ENCODE data around the gene IGSF11. TPM values are rescaled to one million over a fixed set of nuclear protein-coding genes. Genes with fewer than 3 reads are reported as not detected.

The IGSF11 gene
- total RNA-seq, 1 donor from 2014 or later = 1.3 TPM

GRCh38 chr3:119025171-119025795, 9.4 kb downstream of the IGSF11 start:
- no peak for TF ChIP-seq CTCF (conservative IDR thresholded peaks at IDR 0.05)
- H3K9me3 Mint-ChIP-seq = no peaks in the 10 kb centered on the region
- no peaks in the 10 kb centered on the region for H3K27me3 Mint-ChIP-seq (ENCODE audit: low read depth)
- DNase-seq (ENCODE audit: low read depth, low spot score) = no peak
- no peak overlapping the region for H3K4me3 Mint-ChIP-seq
- H3K4me1 Mint-ChIP-seq = peaks cover 8% of the 10 kb centered on the region
- no peaks in the 10 kb centered on the region for H3K36me3 Mint-ChIP-seq (ENCODE audit: low read depth)
- no peak overlapping the region for H3K27ac Mint-ChIP-seq (ENCODE audit: unreplicated experiment)

- no peak for TF ChIP-seq CTCF (conservative IDR thresholded peaks at IDR 0.05)
- Mint-ChIP-seq H3K4me1 (no peaks in the 10 kb centered on the region), H3K36me3 (ENCODE audit: low read depth) (no peaks in the 10 kb centered on the region), H3K9me3 (no peaks in the 10 kb centered on the region), H3K27ac (ENCODE audit: unreplicated experiment) (no peak overlapping the region), H3K27me3 (ENCODE audit: low read depth) (no peaks in the 10 kb centered on the region), H3K4me3 (no peak overlapping the region)
- no peak for DNase-seq (ENCODE audit: low read depth, low spot score)
Measured at GRCh38 chr3:119019767-119020518, 14.7 kb downstream of the IGSF11 start.

- H3K4me1 Mint-ChIP-seq = no peaks in the 10 kb centered on the region
- H3K27ac Mint-ChIP-seq (ENCODE audit: unreplicated experiment) = no peak overlapping the region
Measured at GRCh38 chr3:119018690-119019463, 15.8 kb downstream of the IGSF11 start.

GRCh38 chr3:119015942-119016341, 18.7 kb downstream of the IGSF11 start:
- Mint-ChIP-seq H3K4me3 (no peak overlapping the region), H3K36me3 (ENCODE audit: low read depth) (no peaks in the 10 kb centered on the region), H3K27me3 (ENCODE audit: low read depth) (no peaks in the 10 kb centered on the region), H3K27ac (ENCODE audit: unreplicated experiment) (no peak overlapping the region), H3K4me1 (no peaks in the 10 kb centered on the region), H3K9me3 (no peaks in the 10 kb centered on the region)
- no peak for TF ChIP-seq CTCF (conservative IDR thresholded peaks at IDR 0.05)
- no peak for DNase-seq (ENCODE audit: low read depth, low spot score)

More at GRCh38 chr3:119018690-119019463, 15.8 kb downstream of the IGSF11 start:
- DNase-seq (ENCODE audit: low read depth, low spot score) = no peak
- Mint-ChIP-seq H3K36me3 (ENCODE audit: low read depth) (no peaks in the 10 kb centered on the region), H3K9me3 (no peaks in the 10 kb centered on the region), H3K4me3 (no peak overlapping the region), H3K27me3 (ENCODE audit: low read depth) (no peaks in the 10 kb centered on the region)
- TF ChIP-seq CTCF (conservative IDR thresholded peaks at IDR 0.05) = no peak

- Mint-ChIP-seq H3K27ac (ENCODE audit: unreplicated experiment) (no peak overlapping the region), H3K4me3 (no peak overlapping the region), H3K27me3 (ENCODE audit: low read depth) (no peaks in the 10 kb centered on the region), H3K36me3 (ENCODE audit: low read depth) (no peaks in the 10 kb centered on the region), H3K9me3 (no peaks in the 10 kb centered on the region), H3K4me1 (no peaks in the 10 kb centered on the region)
- DNase-seq (ENCODE audit: low read depth, low spot score) = no peak
- TF ChIP-seq CTCF (conservative IDR thresholded peaks at IDR 0.05) = no peak
Measured at GRCh38 chr3:119013951-119014350, 20.7 kb downstream of the IGSF11 start.

Data from neural crest cell (in vitro differentiated cells).